GM06990 (cell line): ENCODE data around the gene KIAA0232.
"Not testable (repeated sequence)": the region's sequence is repeated elsewhere in the genome, so short reads cannot be mapped to it uniquely, and the experiment has no call there.

Experiments
- DNase-seq: peaks from one replicate; pipeline ENCODE4 v3.0.0-alpha.2; 2011; ENCODE audit not compliant: insufficient read length; ENCODE audit errors: extremely low read depth
- H3K27me3 ChIP-seq: replicated peaks from 2 replicates; pipeline ENCODE4 v1.6.0; 2011; ENCODE audit warnings: low read length; ENCODE audit not compliant: control insufficient read depth, insufficient read depth
- H3K36me3 ChIP-seq: 2 replicates; pipeline ENCODE4 v1.5.1; 2011; ENCODE audit warnings: low read length; ENCODE audit not compliant: control insufficient read depth, insufficient read depth
- H3K4me3 ChIP-seq: replicated peaks from 2 replicates; pipeline ENCODE4 v1.5.1; 2011; ENCODE audit warnings: low read depth, mild to moderate bottlenecking, control low read depth, low read length
- CTCF ChIP-seq: IDR thresholded peaks from 2 replicates; pipeline ENCODE4 v1.5.1; 2011; ENCODE audit warnings: low read length, control low read depth, mild to moderate bottlenecking, inconsistent platforms; ENCODE audit not compliant: insufficient read depth, poor library complexity, severe bottlenecking

Gene KIAA0232

GRCh38 chr4:6826781-6827508, 44.4 kb downstream of the KIAA0232 start:
- H3K36me3 ChIP-seq, result peaks cover 9% of the 10 kb centered on the region

DNA sequence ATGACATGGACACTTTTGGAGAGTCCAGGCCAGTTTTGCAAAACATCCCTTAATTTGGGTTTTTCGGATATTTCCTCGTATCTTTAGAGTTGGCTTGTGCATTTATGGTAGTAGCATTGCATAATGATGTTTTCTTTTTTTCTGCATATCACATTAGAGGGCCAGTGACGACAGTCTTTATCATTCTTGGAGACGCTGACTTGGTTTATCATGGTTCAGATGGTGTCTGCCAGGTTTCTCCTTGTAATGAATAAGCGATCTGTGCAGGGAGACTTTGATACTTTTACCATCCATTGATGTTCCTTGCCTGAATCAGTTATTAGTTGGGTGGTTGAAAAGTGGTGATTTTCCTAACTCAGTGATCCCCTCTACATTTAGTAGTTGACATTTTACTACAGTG, 46.6 kb downstream of the KIAA0232 start:
- TF ChIP-seq CTCF, result no peak
- no peak for DNase-seq
- H3K4me3 ChIP-seq, result no peak overlapping the region
- peaks cover 9% of the 10 kb centered on the region for H3K36me3 ChIP-seq
- no peaks in the 10 kb centered on the region for H3K27me3 ChIP-seq

More at GRCh38 chr4:6826781-6827508, 44.4 kb downstream of the KIAA0232 start:
- no peak for TF ChIP-seq CTCF
- Histone ChIP-seq H3K27me3 (no peaks in the 10 kb centered on the region), H3K4me3 (no peak overlapping the region)
- no peak for DNase-seq

DNA sequence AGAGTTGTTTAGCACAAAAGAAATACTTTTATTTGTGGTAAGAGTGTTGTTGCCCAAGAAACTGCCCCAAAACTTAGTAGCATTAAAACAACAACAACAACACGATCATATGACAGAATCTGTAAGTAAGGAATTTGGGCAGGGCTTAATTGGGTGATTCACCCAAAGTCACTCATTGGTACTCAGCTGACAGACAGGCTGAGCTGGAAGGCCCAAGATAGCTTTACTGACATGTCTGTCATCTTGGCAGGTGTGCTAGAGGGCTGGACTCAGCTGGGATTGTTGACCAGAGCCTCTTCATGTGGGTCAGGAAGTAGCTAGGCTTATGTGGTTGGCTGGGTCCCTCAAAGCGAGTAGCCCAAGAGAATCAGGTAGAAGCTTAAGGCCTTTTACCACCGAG, 52.3 kb downstream of the KIAA0232 start:
- H3K27me3 ChIP-seq, result no peaks in the 10 kb centered on the region
- no peak overlapping the region for H3K4me3 ChIP-seq
- peaks cover 8% of the 10 kb centered on the region for H3K36me3 ChIP-seq
- no peak for DNase-seq
- no peak for TF ChIP-seq CTCF

- not testable (repeated sequence) for H3K4me3 ChIP-seq, H3K36me3 ChIP-seq, H3K27me3 ChIP-seq, DNase-seq
Observed at GRCh38 chr4:6835616-6836015, 53.1 kb downstream of the KIAA0232 start.

GRCh38 chr4:6837106-6837505, 54.6 kb downstream of the KIAA0232 start:
- DNase-seq, H3K36me3 ChIP-seq, H3K4me3 ChIP-seq, H3K27me3 ChIP-seq: not testable (repeated sequence)

GRCh38 chr4:6839579-6839978, 57.1 kb downstream of the KIAA0232 start:
- no peak for DNase-seq
- no peak for TF ChIP-seq CTCF
- Histone ChIP-seq H3K27me3 (no peaks in the 10 kb centered on the region), H3K36me3 (0 out of 2 replicates have a peak, but pooled peaks cover 1% of the 10 kb centered on the region), H3K4me3 (no peak overlapping the region)
